Stimulated activated CD8-positive, alpha-beta memory T cell treated with anti-CD3 and anti-CD28 coated beads, Interleukin-12 subunit alpha, Interleukin-12 subunit beta, amount 100 ng/mL, for 24 hours (primary cell): ENCODE results near the gene GRID1.

Experiments used
- DNase-seq: peaks from one replicate; pipeline ENCODE4 v3.0.0-alpha.2; 2020; ENCODE audit errors: extremely low read depth

Gene GRID1

GRCh38 chr10:86139066-86139657 lies 227.4 kb downstream of the GRID1 start:
- DNase-seq = no peak

GRCh38 chr10:86138551-86139065 lies 228.0 kb downstream of the GRID1 start:
- no peak for DNase-seq

DNA sequence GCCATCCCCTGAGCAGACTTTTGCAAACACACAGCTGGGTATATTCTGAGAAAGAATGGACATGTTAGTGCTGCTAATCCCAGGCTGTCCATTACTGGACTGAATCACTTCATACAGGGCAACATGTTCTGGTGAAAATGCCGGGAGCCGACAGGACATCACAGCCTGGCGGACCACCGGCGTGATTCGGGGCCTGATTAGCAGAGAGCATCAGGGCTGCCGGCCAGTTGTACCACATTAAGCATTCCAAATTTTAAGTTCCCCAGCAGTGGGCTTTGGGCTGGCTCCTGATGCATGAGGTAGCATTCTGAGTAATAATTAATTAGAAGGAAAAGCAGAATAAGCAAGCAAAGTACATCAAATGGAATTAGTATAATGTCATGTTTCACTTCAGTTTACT lies 229.0 kb downstream of the GRID1 start:
- DNase-seq = no peak

- no peak for DNase-seq
These were observed 229.7 kb downstream of the GRID1 start for GRCh38 chr10:86136934-86137333.

- DNase-seq = no peak
These were observed 231.4 kb downstream of the GRID1 start for GRCh38 chr10:86135191-86135590.

DNA sequence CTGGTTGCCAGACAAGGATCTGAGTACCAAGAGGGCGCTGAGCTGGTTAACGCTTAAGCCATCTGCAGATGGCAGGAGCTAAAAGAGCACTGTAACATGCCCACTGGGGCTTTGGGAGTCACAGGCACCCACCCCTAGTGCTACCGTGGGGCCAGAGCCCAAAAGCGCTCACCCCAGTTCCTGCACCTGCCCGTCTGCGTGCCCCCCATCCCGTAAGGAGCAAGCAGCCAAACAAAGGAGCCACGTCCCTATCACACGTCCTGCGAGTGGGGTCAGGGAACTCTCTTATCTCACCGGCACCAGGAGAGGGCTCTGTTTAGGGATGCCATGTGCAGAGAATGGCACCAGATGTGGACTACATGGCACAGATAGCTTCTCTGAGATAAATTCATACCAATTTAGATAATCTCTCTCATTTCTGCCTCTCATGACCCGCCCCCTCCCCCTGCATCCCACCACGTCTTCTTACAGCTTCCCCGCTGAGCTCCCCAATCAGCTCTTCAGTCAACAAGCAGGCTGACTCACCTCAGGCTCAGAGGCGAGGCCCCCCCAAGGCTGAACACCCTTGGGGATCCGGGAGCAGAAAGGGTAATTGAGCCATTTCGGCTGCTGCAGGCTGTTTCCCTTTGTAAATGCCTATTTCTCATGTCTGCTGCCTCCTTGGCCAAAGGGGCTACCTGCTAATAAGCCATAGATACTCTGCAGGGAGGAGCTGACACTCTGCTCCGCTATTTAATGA lies 235.7 kb downstream of the GRID1 start:
- DNase-seq = no peak

DNA sequence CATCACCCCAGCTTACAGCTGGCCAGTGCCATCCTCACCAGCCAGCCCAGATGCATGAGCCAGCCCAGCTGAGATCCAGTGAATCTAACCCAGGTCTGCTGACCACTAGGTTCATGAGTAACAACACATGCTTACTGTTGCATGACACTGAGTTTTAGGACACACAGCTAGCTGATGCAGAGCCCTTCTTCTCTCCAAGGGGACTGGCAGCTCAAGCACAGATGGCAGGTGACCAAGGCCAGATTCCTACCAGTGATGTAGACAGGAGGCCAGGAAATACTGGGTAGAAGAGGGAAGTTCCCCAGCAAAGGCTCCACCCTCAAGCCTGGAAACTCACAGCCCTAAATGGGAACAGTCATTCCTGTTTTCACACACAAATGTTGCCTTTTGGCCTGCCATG lies 236.6 kb downstream of the GRID1 start:
- DNase-seq = no peak

DNA sequence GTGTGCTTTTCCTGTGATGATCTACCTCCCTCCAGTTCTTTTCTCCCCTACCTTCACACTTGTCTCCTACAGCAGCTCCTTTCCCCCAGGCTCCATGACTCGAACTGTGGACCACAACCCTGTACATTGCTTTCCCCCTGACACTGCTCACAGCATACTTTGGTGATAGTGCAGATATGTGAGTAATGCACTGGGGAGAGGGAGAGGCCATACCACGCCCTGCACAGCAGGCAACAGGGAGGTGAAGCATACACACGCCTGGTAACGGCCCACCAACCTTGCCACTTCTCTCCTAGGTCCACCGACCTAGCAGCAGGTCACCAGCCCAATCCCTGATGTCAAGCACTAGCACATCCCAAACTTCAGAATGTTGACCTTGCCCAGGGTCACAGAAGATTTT lies 238.2 kb downstream of the GRID1 start:
- no peak for DNase-seq

GRCh38 chr10:86127274-86127819 lies 239.2 kb downstream of the GRID1 start:
- no peak for DNase-seq

DNA sequence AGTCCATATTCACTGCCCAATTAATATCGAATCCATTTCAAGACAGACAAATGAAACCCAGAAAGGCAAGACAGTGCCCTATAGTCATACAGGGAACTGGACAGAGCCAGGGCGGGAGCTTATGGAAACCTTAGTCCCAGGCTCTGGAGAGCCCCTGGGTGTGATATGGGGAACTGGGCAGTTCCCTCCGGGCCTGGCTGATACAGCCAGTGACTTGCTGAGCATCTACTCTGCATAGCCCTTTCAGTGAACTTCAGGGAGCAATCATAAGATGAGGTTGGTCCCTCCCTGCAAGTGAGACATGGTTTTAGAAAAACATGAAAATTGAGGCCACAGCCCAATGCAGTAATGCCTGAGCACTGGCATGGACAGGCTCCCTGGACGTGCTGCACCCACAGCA lies 241.9 kb downstream of the GRID1 start:
- no peak for DNase-seq

GRCh38 chr10:86123715-86124114 lies 242.9 kb downstream of the GRID1 start:
- no peak for DNase-seq

- DNase-seq = no peak
These were observed 243.3 kb downstream of the GRID1 start for GRCh38 chr10:86123304-86123703.

DNA sequence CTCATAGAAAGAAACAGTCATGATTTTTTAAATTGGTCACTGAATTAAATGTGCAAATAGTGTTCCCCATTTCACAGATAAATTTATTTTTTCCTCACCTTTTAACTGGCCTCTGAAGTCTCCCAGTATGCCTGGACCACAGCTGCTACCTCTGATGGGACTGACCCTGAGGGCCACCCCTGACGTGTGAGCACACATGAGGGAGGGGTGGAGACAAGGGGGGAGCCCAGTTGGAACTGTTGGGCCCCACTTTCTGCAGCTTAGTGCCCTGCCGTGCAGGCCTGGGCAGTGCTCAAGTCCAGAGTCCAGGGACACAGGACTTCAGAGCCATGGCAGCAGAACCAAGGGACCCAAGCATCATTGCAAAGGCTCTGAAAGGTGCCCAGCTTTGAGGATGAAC lies 243.9 kb downstream of the GRID1 start:
- DNase-seq = no peak

GRCh38 chr10:86121200-86121599 lies 245.4 kb downstream of the GRID1 start:
- DNase-seq = no peak

GRCh38 chr10:86117051-86117450 lies 249.5 kb downstream of the GRID1 start:
- DNase-seq = no peak

GRCh38 chr10:86113983-86114382 lies 252.6 kb downstream of the GRID1 start:
- no peak for DNase-seq

- DNase-seq = no peak
These were observed 253.1 kb downstream of the GRID1 start for GRCh38 chr10:86113501-86113900.

DNA sequence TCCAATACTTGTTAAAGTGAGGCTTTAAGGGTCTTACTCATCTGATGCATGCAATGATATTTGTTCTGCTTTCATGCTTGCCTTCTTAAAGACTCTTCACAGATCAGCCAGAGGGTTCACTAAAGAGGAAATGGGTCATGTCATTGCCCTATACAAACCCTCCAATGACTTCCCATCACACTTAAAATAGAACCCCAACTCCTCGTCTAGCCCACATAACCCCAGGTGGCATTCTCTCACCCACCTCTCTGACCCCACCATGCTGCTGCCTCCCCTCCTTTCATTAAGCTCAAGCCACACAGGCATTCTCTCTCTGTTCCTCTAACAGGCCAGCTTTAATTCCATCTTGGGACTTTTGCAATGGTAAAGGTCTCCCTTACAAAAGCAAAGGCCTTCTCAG lies 253.6 kb downstream of the GRID1 start:
- DNase-seq = no peak

- DNase-seq = no peak
These were observed 254.6 kb downstream of the GRID1 start for GRCh38 chr10:86111902-86112545.

DNA sequence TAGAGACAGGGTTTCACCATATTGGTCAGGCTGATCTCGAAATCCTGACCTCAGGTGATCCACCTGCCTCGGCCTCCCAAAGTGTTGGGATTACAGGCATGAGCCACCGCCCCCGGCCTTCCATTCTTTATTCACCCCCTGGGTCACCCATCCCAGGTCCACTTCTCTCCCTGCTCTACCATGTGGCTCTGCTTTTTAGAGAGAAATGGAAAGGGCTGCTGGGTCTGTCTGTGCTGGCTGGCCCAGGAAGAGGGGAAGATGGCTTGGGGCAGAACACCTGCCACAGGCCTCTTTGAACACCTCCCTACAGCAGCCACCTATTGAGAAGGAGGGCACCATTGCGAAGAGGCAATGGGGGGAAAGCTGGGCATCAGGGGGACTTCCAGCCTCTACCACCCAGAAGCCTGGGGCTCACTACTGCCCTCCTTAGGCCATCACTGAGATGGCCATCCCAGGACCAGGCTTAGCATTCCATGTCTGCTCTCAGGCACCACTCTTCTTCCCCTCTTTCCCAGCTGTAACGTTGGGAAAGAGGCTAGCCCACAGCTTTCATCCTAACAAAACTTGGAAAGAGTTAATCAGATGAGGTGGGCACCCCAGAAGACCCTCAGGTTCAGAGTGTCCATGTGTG lies 256.3 kb downstream of the GRID1 start:
- no peak for DNase-seq

- no peak for DNase-seq
These were observed 257.2 kb downstream of the GRID1 start for GRCh38 chr10:86109421-86109820.

DNA sequence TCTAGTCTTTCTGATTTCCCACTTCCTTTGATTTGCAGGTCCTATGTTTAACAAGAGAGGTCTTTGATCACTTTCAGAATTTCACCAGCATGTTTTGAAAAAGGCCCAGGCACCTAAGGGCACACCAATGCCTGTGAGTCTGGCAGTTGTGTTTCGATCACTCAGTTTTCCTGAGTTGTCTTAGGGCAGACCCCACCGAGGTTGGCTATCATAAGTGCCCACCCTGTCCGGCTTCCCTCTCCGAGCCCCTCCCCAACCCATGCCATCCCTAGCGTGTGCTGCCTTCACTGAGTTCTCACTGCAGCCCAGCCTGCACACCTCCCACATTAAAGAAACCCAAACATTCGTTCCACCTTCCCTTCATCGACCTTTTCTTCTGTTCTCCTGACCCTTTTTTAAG lies 257.9 kb downstream of the GRID1 start:
- DNase-seq = no peak
